NCI-H510A treated with DMSO at 0.1 percent for 48 hours (cell line): ENCODE data around the gene OR11G2.
"Not testable (repeated sequence)": the region's sequence is repeated elsewhere in the genome, so short reads cannot be mapped to it uniquely, and the experiment has no call there.

Experiments used
- DNase-seq: peaks from one replicate; lab custom pipeline; 2025; lab: John Stamatoyannopoulos, UW

OR11G2 gene, protein sequence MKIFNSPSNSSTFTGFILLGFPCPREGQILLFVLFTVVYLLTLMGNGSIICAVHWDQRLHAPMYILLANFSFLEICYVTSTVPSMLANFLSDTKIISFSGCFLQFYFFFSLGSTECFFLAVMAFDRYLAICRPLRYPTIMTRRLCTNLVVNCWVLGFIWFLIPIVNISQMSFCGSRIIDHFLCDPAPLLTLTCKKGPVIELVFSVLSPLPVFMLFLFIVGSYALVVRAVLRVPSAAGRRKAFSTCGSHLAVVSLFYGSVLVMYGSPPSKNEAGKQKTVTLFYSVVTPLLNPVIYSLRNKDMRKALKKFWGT

DNA sequence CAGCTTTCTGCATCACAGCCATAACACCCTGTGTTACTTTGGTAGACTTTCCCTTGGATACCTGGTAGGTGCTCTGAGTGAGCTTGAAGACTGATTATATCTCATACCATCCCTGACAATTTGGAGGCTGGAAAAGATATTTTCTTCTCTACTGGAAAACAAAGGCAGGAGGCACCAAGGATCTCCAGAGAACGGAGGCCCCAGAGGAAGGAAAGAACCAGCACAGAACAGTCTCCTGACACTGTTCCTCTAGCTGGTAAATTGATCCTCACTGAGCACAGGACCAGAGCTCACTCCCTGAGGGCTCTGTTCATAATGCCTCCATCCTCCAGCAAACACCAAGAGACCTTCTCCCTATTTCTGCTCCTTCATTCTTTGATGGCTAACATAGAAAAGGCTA is at the start of gene OR11G2:
Gene OR11G2, plus strand, starts transcription at position 301 of the 400 bp plus-strand sequence. CDS start 6,542 bp downstream, outside the sequence.
- DNase-seq, result no peak

DNA sequence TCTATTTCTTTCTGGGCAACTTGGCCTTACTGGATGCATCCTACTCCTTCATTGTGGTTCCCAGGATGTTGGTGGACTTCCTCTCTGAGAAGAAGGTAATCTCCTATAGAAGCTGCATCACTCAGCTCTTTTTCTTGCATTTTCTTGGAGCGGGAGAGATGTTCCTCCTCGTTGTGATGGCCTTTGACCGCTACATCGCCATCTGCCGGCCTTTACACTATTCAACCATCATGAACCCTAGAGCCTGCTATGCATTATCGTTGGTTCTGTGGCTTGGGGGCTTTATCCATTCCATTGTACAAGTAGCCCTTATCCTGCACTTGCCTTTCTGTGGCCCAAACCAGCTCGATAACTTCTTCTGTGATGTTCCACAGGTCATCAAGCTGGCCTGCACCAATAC is 46.8 kb upstream of the OR11G2 start:
- DNase-seq, result no peak

DNA sequence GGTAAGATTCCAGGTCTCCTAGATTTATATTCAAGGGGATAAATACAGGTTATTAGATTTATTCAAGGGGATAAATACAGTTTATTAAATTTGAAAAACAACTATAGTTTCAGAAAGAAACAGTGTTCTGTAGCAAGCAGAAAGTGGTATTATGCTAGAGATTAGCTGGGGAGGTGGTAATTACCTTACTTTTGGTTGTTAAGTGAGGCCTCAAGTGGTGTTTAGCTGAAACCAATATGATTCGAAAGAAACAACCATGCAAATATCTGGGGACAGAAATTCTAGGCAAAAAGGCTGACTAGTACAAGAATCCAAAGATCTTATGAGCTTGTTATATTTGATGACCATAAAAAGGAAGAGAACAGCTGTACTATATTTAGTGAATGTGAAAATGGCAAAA is 45.9 kb upstream of the OR11G2 start:
- DNase-seq, result no peak

DNA sequence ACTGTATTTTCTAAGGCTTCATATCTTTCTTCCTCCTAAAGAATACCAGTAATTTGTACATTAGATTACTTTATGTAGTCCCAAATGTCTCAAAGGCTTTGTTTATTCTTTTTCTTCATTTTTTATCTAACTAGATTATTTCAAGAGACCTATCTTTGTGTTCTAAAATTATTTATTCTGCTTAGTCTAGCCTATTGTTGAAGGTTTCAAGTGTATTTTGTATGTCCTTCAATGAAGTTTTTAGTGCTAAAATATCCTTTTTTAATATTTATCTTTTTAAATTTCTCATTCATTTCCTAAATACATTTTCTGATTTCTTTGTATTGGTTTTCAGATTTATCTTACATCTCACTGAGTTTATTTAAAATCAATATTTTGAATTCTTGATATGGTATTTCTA is 26.2 kb upstream of the OR11G2 start:
- DNase-seq, result no peak

DNA sequence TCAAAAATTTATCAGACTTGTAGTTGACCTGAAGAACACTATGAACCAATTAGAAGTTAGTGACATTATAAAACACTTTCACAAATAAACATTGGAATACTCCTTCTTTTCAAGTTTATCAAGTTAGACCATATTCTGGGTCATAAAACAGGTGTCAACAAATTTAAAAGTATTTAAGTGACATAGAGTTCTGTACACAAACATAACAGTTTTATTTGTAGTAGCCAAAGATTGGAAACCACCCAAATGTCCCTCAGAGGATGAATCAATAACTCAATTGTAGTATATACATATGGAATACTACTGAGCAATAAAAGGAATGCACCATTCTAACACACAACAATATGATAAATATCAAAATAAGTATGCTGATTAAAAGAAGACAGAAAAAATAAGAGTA is 23.6 kb upstream of the OR11G2 start:
- no peak for DNase-seq

DNA sequence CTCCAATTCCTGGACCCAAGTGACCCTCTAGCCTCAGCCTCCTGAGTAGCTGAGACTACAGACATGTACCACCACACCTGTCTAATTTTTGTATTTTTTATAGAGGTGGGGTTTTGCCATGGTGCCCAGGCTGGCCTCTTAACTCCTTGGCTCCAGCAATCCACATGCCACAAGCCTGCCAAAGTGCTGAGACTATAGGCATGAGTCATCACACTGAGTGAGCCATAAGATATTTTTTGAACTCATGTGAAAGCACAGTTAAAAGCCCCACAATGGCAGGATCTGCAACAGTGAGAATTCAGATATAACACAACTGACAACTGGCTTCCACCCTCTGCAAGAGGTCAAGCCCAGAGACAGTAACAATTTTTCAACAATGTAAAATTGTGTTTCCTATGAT is 20.8 kb upstream of the OR11G2 start:
- DNase-seq, result not testable (repeated sequence)

DNA sequence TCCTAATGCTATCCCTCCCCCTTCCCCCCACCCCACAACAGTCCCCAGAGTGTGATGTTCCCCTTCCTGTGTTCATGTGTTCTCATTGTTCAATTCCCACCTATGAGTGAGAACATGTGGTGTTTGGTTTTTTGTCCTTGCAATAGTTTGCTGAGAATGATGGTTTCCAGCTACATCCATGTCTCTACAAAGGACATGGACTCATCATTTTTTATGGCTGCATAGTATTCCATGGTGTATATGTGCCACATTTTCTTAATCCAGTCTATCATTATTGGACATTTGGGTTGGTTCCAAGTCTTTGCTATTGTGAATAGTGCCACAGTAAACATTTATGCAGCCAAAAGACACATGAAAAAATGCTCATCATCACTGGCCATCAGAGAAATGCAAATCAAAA is 16.5 kb upstream of the OR11G2 start:
- DNase-seq, result not testable (repeated sequence)

DNA sequence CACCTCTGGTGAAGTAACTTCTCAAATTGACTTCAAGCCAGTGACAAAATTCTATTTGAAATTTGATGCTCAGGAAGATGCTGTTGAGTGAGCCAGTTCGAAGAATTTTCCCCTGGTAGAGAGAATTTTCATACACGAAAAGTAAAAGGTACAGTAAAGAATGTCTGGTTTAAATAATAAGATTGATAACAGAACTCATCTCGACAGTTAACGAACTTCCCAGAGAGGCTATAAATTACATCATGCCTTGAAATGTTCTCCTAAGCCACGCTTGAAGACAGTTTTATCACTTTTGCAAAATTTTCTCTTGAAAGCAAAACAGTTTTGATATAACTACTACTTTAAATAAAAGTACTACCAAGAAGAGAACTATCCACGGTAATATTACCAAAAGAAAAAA is 14.4 kb upstream of the OR11G2 start:
- no peak for DNase-seq

DNA sequence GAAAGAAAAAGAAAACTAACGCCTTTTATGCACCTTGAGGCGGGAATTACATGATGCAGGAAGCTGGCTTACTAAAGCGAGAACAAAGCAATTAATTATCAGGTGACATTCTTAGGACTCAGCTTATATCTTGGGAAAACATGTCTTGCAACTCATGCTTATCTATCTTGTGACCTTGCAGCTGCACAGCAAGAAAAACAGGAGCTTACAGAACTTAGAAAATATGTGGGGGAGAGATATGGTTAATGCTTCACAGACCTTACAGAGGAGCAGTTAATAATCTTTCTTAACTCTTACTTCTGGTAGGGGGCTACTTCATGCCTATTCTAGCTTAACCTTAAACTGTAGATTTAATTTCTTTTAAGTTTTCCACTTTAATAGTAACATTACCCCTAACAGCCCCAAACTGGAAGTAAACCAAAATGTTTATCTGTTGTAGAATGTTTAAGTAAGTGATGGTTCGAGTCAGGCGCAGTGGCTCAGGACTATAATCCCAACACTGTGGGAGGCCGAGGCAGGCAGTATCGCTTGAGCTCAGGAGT is 13.2 kb upstream of the OR11G2 start:
- no peak for DNase-seq

DNA sequence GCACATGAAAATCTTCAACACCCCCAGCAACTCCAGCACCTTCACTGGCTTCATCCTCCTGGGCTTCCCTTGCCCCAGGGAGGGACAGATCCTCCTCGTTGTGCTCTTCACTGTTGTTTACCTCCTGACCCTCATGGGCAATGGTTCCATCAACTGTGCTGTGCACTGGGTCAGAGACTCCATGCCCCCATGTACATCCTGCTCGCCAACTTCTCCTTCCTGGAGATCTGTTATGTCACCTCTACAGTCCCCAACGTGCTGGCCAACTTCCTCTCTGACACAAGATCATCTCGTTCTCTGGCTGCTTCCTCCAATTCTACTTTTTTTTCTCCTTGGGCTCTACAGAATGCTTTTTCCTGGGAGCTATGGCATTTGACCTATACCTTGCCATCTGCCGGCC is 11.5 kb upstream of the OR11G2 start:
- no peak for DNase-seq

DNA sequence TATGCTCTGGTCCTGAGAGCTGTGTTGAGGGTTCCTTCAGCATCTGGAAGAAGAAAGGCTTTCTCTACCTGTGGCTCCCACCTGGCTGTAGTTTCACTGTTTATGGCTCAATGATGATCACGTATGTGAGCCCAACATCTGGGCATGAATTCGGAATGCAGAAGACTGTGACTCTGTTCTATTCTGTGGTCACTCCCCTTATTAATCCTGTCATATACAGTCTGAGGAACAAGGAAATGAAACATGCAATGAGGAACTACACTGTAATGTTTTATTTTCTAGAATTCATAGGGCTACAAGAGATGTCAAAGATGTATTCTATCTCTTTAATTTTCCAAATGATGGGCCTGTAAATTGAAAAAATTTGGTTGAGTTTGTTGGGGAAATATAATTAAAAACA is 10.8 kb upstream of the OR11G2 start:
- no peak for DNase-seq

DNA sequence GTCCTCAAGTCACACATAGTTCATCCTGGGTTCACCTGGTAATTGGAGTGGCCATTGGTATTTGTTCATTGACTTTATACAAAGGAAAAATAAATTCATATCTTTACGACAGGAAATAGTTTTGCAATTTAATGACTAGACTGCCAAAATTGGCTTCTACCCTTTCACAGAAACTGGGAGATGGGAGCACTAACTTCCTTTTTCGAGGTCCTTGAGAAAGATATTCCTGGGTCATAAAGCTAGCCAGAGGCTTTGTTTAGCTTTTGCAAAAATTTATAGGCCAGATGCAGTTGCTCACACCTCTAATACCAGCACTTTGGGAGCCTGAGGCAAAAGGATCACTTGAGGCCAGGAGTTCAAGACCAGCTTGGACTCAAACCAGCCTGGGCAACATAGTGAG is 10.2 kb upstream of the OR11G2 start:
- no peak for DNase-seq

DNA sequence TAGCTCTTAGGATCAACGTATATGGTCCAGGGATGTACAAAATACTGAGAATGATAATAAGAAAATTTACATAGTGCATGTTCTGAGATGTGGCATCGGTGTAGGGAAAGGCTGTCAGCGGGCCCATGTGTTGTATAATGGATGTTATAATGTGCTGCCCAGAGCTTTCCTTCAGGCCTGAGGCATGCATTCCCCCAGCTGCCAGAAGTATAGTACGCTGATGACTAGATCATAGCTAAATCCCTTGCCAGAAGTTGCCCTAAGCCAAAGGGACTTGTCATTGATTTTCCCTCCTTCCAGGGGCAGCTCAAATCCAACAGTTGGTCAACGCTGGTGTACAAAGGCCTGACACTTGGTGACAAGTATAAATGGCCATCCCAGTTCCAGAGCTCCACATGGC is 6.5 kb upstream of the OR11G2 start:
- no peak for DNase-seq

DNA sequence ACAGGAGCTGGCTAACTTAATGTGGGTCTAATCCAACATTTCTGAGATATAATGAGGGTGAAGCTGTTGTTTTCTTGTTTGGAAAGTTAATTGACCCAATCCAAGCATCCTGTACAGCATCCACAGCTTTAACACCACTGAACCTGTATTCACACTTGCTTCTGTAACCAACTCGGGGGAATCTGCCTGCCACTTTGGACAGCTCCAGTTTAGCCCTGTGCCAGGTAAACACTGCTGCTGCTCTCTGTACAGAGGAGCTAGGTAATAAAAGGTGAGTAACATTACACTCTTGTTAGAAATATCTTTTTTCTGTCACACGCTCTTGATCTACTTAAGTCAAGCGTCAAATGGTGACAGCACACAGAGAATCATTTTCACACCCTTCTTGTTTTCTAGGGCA is 700 bp downstream of the OR11G2 start:
- no peak for DNase-seq

DNA sequence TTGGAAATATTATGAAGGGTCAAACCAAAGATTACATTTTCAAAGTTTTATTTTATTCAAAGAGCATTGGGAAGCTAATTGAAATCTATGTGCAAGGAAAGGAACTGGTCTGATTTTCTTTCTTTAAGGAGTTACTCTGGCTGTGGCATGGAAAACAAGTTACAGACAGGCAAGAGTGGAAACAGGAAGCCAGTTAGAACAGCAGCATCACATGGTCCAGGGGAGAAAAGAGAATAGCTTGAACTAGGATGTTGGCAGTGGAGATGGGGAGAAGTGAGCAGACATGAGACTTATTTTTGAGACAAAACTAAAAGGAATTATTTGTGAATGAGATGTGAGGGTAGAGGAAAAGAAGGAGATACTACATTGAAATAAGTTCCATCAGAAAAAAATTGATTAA is 3.4 kb downstream of the OR11G2 start:
- DNase-seq, result no peak

DNA sequence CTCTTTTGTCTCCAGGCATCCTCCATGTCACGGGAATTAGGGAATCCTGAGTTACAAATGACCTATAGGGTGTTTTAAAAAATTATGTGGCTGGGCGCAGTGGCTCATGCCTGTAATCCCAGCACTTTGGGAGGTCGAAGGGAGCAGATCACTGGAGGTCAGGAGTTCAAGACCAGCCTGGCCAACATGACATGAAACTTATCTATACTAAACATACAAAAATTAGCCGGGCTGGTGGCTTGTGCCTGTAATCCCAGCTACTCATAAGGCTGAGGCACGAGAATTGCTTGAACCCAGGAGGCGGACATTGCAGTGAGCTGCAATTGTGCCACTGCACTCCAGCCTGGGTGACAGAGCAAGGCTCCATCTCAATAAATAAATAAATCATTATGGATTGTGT is 4.5 kb downstream of the OR11G2 start:
- not testable (repeated sequence) for DNase-seq

DNA sequence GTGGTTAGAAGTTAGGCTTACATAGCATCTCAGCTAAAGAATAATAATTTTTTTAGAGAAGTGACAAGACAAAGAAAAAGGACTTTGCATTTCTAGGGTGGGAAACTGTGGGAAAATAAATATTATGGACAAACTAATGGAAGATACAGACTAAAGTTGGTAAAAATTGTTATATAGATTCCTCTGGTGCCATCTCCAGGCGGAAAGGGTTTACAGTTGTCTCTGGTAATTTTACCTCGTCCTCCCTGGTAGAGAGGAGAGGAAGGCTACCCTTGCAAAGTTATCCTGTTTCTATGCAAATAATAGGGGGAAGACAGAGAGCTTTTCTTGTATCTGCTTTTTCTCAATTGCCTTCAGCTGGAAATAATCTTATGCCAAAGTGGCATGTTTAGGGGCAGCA is 5.2 kb downstream of the OR11G2 start:
- DNase-seq, result no peak

DNA sequence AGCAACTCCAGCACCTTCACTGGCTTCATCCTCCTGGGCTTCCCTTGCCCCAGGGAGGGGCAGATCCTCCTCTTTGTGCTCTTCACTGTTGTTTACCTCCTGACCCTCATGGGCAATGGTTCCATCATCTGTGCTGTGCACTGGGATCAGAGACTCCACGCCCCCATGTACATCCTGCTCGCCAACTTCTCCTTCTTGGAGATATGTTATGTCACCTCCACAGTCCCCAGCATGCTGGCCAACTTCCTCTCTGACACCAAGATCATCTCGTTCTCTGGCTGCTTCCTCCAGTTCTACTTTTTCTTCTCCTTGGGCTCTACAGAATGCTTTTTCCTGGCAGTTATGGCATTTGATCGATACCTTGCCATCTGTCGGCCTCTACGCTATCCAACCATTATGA is 6.8 kb downstream of the OR11G2 start:
- DNase-seq, result no peak

DNA sequence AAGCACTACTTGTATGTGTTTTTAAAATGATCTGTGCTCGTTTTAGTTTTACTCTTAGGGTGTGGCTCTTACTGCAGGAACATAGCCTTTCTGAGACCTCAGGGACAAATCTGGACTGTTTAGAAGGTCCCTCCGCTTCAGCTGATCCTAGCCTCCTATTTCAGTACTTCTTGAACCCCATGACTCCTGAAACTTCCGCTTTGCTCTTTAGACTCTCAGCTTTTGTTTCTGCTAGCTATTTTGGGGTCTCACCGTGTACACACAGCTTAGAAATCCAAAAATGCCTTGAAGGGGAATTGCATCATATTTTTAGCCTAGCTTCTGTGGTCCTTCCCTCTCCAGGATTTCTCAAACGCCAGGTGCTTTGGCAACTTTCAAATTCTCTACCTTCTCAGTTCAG is 8.3 kb downstream of the OR11G2 start:
- DNase-seq, result no peak

DNA sequence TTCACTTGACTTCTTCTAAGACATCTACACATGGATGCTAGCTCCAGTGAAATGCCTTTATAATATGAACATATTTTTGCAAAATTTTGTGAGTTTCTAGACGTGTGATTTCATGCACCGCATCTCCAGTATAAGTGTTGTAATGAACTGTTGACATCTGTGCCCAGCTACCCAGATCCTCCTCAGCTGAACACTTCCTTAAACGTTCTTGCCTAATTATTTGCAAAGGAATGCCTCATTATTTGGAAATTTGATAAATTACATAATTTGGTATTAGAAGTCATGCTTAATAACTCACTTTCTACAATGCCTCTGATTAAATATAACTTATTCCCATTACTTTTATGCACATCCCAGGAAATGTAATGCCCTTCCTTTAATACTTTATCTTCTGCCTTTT is 14.0 kb downstream of the OR11G2 start:
- no peak for DNase-seq

DNA sequence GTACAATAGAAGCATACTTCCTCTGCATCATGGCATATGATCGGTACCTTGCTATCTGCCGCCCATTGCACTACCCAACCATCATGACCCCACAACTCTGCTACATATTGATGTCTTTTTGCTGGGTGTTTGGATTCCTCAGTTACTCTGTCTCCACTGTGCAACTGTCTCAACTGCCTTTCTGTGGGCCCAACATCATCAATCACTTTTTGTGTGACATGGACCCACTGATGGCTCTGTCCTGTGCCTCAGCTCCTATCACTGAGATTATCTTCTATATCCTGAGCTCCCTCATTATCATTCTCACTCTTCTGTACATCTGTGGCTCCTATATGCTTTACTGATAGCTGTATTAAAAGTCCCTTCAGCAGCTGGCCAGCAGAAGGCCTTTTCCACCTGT is 18.9 kb downstream of the OR11G2 start:
- no peak for DNase-seq

DNA sequence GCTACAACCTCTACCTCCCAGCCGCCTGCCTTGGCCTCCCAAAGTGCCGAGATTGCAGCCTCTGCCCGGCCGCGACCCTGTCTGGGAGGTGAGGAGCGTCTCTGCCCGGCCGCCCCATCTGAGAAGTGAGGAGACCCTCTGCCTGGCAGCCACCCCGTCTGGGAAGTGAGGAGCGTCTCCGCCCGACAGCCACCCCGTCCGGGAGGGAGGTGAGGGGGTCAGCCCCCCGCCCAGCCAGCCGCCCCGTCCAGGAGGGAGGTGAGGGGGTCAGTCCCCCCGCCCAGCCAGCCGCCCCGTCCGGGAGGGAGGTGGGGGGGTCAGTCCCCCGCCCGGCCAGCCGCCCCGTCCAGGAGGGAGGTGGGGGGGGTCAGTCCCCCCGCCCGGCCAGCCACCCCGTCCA is 21.7 kb downstream of the OR11G2 start:
- DNase-seq, result not testable (repeated sequence)

DNA sequence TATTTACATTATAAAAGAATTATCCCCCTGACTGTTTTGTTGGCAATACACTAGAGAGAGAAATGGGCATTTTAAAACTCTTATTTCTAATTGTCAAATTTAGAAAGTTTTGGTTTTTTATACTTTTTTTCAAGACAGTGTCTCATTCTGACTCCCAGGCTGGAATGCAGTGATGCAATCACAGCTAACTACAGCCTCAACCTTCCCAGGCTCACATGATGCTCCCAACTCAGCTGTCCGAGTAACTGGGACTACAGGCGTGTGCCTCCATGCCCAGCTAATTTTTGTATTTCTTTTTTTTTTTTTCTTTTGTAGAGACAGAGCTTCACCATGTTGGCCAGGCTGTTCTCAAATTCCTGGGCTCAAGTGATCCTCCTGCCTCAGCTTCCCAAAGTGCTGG is 24.5 kb downstream of the OR11G2 start:
- no peak for DNase-seq

DNA sequence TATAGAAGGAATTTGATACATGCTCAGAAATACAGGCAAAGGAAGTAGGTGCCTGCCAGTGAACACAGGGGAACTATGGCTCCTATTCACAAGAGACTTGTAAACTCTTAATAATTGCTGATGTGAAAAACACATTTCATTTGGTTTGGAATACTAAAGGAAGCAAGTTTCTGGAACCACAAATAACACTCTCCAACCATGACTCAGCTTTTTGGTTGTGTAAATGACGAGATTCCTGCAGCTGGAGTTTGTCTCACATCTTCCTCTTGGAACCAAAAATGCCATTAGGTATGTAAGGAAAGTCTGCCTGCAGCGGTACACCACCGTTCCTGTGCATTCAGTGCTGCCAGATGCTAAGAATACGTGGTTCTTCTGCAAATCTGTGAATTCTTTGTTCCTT is 28.3 kb downstream of the OR11G2 start:
- DNase-seq, result no peak
